ENCODE measurements around the gene IGFLR1.

DNA sequence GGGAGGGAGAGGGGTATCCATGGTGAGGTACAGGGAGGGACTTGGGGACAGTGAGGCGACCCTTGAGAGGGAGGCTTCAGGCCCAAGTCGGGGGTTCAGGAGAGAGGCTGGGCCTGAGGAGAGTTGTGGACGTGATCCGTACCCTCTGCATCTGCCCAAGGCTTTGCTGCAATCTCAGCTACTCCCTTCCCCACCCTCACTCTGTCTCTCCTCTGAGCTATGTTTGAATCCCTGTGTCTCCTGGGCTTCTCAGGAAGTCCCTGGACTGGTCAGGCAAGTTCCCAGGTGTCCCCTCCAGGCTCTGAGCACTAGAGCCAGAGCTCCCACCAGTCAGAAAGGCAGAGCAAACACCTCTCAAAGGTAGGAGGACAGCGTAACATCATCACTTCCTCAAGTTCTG is 7.9 kb upstream of the IGFLR1 start:
- TF ChIP-seq, protein P1, sequence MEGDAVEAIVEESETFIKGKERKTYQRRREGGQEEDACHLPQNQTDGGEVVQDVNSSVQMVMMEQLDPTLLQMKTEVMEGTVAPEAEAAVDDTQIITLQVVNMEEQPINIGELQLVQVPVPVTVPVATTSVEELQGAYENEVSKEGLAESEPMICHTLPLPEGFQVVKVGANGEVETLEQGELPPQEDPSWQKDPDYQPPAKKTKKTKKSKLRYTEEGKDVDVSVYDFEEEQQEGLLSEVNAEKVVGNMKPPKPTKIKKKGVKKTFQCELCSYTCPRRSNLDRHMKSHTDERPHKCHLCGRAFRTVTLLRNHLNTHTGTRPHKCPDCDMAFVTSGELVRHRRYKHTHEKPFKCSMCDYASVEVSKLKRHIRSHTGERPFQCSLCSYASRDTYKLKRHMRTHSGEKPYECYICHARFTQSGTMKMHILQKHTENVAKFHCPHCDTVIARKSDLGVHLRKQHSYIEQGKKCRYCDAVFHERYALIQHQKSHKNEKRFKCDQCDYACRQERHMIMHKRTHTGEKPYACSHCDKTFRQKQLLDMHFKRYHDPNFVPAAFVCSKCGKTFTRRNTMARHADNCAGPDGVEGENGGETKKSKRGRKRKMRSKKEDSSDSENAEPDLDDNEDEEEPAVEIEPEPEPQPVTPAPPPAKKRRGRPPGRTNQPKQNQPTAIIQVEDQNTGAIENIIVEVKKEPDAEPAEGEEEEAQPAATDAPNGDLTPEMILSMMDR (IDR thresholded peaks at IDR 0.05) = no peak
- no peak for TF ChIP-seq POLR2A (IDR thresholded peaks at IDR 0.05)
